NCI-H345 treated with DMSO at 0.1 percent for 48 hours (cell line): Measurements from ENCODE around the gene SPATA31D3.
"Not testable (repeated sequence)": the region's sequence is repeated elsewhere in the genome, so short reads cannot be mapped to it uniquely, and the experiment has no call there.

Source experiments
- DNase-seq: peaks from one replicate; lab custom pipeline; 2025; ENCODE audit not compliant: unreplicated experiment; lab: John Stamatoyannopoulos, UW

SPATA31D3 gene

GRCh38 chr9:81943393-81943792, at the start of gene SPATA31D3:
Gene SPATA31D3 (plus strand): TSS chr9:81943500. CDS start chr9:81943586, 86 bp downstream.
- DNase-seq = not testable (repeated sequence)

GRCh38 chr9:81893929-81894328, 49.4 kb upstream of the SPATA31D3 start:
- no peak for DNase-seq

- DNase-seq = no peak
Measured at GRCh38 chr9:81894891-81895290, 48.4 kb upstream of the SPATA31D3 start.

- no peak for DNase-seq
Measured at GRCh38 chr9:81896070-81896469, 47.2 kb upstream of the SPATA31D3 start.

GRCh38 chr9:81898851-81899250, 44.4 kb upstream of the SPATA31D3 start:
- DNase-seq = no peak

- no peak for DNase-seq
Measured at GRCh38 chr9:81902196-81902595, 41.1 kb upstream of the SPATA31D3 start.

- DNase-seq = no peak
Measured at GRCh38 chr9:81902626-81903025, 40.7 kb upstream of the SPATA31D3 start.

GRCh38 chr9:81906671-81907070, 36.6 kb upstream of the SPATA31D3 start:
- no peak for DNase-seq

- no peak for DNase-seq
Measured at GRCh38 chr9:81912135-81912534, 31.2 kb upstream of the SPATA31D3 start.

GRCh38 chr9:81915801-81916505, 27.3 kb upstream of the SPATA31D3 start:
- no peak for DNase-seq

GRCh38 chr9:81918507-81918906, 24.8 kb upstream of the SPATA31D3 start:
- DNase-seq = not testable (repeated sequence)

GRCh38 chr9:81928305-81928704, 15.0 kb upstream of the SPATA31D3 start, which contains the start of gene SPATA31D4:
Gene SPATA31D4 (plus strand): TSS chr9:81928428. CDS start chr9:81928514, 86 bp downstream.
- not testable (repeated sequence) for DNase-seq

- not testable (repeated sequence) for DNase-seq
Measured at GRCh38 chr9:81930147-81930546, 13.2 kb upstream of the SPATA31D3 start.

- DNase-seq = not testable (repeated sequence)
Measured at GRCh38 chr9:81933547-81933946, 9.8 kb upstream of the SPATA31D3 start.

GRCh38 chr9:81948650-81949049, 5.3 kb downstream of the SPATA31D3 start:
- DNase-seq = not testable (repeated sequence)

GRCh38 chr9:81953096-81953495, 9.8 kb downstream of the SPATA31D3 start:
- DNase-seq = no peak

GRCh38 chr9:81955625-81956024, 12.3 kb downstream of the SPATA31D3 start:
- no peak for DNase-seq

- DNase-seq = no peak
Measured at GRCh38 chr9:81964218-81965171, 21.2 kb downstream of the SPATA31D3 start.

- no peak for DNase-seq
Measured at GRCh38 chr9:81968026-81968425, 24.7 kb downstream of the SPATA31D3 start.

GRCh38 chr9:81969971-81970370, 26.7 kb downstream of the SPATA31D3 start:
- no peak for DNase-seq

GRCh38 chr9:81971727-81972126, 28.4 kb downstream of the SPATA31D3 start:
- DNase-seq = no peak

GRCh38 chr9:81974764-81975163, 31.5 kb downstream of the SPATA31D3 start:
- no peak for DNase-seq
